Stimulated activated naive B cell treated with anti-CD40 and anti-IgM and Interleukin-4, amounts not matched to agents 10 μg/mL and 1 μg/mL and 100 μg/mL, for 72 hours (primary cell): ENCODE measurements around the gene SCRN3.

Experiments
- ATAC-seq, 2 donors: fragments of 150-1000 bp; cut with Tn5 transposase; replicated peaks; 2 replicates each; pipeline ENCODE4 v1.10.0; 2021; ENCODE audit warnings: moderate library complexity in 1 of 2
- DNase-seq: peaks from one replicate; pipeline ENCODE4 v3.0.0; 2021
- H3K27ac Mint-ChIP-seq: one replicate; pipeline ENCODE4 v1.8.0; 2022; ENCODE audit warnings: mild to moderate bottlenecking, mixed read lengths
- H3K27me3 Mint-ChIP-seq, 2 donors: one replicate each; pipeline ENCODE4 v1.8.0; 2022; ENCODE audit warnings: mixed read lengths in 2 of 2
- H3K36me3 Mint-ChIP-seq, 2 donors: one replicate each; pipeline ENCODE4 v1.8.0; 2022; ENCODE audit warnings: mixed read lengths in 2 of 2, mild to moderate bottlenecking in 1 of 2
- H3K4me1 Mint-ChIP-seq, 2 donors: one replicate each; pipeline ENCODE4 v1.8.0; 2022; ENCODE audit warnings: mixed read lengths in 2 of 2, mild to moderate bottlenecking in 1 of 2
- H3K4me3 Mint-ChIP-seq, 2 donors: one replicate each; pipeline ENCODE4 v1.8.0; 2022; ENCODE audit warnings: mild to moderate bottlenecking in 2 of 2, mixed read lengths in 2 of 2, moderate library complexity in 1 of 2
- H3K9me3 Mint-ChIP-seq, 2 donors: one replicate each; pipeline ENCODE4 v1.8.0; 2022; ENCODE audit warnings: mixed read lengths in 2 of 2, mild to moderate bottlenecking in 1 of 2

The SCRN3 gene

GRCh38 chr2:174438146-174438886 lies 42.8 kb downstream of the SCRN3 start:
- ATAC-seq (no peak), DNase-seq (no peak)
- H3K4me3 Mint-ChIP-seq = no peak overlapping the region
- H3K9me3 Mint-ChIP-seq = no peaks in the 10 kb centered on the region
- H3K27ac Mint-ChIP-seq = no peak overlapping the region
- H3K4me1 Mint-ChIP-seq = no peaks in the 10 kb centered on the region
- peaks cover 5 to 7% of the 10 kb centered on the region in 2 donors for H3K36me3 Mint-ChIP-seq
- H3K27me3 Mint-ChIP-seq = no peaks in the 10 kb centered on the region

- H3K4me3 Mint-ChIP-seq = no peak overlapping the region
- no peaks in the 10 kb centered on the region for H3K9me3 Mint-ChIP-seq
- DNase-seq (no peak), ATAC-seq (no peak)
- H3K27me3 Mint-ChIP-seq = no peaks in the 10 kb centered on the region
- no peak overlapping the region for H3K27ac Mint-ChIP-seq
- peaks cover 5 to 6% of the 10 kb centered on the region in 2 donors for H3K36me3 Mint-ChIP-seq
- H3K4me1 Mint-ChIP-seq = no peaks in the 10 kb centered on the region
These were observed 43.8 kb downstream of the SCRN3 start for GRCh38 chr2:174439323-174439722.

- Mint-ChIP-seq H3K27me3 (no peaks in the 10 kb centered on the region), H3K27ac (no peak overlapping the region), H3K9me3 (no peaks in the 10 kb centered on the region), H3K4me1 (no peaks in the 10 kb centered on the region), H3K4me3 (no peak overlapping the region), H3K36me3 (peaks cover 8 to 10% of the 10 kb centered on the region in 2 donors)
- ATAC-seq (no peak), DNase-seq (no peak)
These were observed 44.4 kb downstream of the SCRN3 start for GRCh38 chr2:174439950-174440349.

- no peak for DNase-seq
- Mint-ChIP-seq H3K36me3 (peaks cover 8% of the 10 kb centered on the region in 2 donors), H3K4me3 (no peak overlapping the region), H3K27ac (no peak overlapping the region), H3K9me3 (no peaks in the 10 kb centered on the region), H3K4me1 (no peaks in the 10 kb centered on the region), H3K27me3 (no peaks in the 10 kb centered on the region)
- no peak for ATAC-seq
These were observed 47.3 kb downstream of the SCRN3 start for GRCh38 chr2:174442546-174443510.

DNA sequence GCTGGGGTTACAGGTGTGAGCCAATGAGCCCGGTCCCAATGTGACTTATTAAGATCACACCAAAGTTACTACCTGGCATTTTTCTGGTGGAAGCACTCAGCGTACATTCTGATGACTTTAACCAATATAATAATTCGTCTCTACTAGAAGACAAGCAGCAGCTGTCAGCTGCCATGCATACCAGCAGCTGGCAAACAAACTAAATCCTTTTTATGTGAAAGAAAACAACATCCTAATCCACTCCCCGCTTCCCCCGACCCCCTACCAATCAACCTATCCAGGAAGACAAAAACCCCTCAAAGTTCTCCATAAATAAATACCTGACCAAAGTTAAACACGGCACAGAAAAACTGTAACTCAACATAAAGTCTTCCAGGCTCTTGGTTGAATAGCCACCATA lies 49.2 kb downstream of the SCRN3 start:
- H3K9me3 Mint-ChIP-seq = peaks cover 0 to 3% of the 10 kb centered on the region in 2 donors
- H3K4me3 Mint-ChIP-seq = no peak overlapping the region
- no peak overlapping the region for H3K27ac Mint-ChIP-seq
- DNase-seq = no peak
- H3K36me3 Mint-ChIP-seq = peaks cover 12% of the 10 kb centered on the region in 2 donors
- peaks cover 3 to 12% of the 10 kb centered on the region in 2 donors for H3K4me1 Mint-ChIP-seq
- no peaks in the 10 kb centered on the region for H3K27me3 Mint-ChIP-seq
- ATAC-seq = no peak

DNA sequence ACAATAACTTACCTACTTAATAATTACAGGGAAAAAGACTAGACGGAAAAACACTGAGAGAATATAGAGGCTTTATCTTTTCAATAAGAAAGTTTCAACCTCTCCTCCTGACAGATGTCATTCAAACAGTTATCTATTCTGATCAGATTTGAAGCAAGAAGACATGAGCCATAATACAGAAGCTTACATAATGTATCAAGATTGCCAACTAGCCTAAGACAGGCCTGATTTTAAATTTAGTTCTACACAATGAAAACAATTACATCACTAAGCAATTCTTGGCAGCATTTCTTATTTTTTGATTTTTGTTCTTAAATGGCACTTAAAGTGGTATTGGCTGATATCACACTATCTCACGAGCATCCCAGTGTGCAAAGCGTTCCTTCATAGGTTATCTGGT lies 49.7 kb downstream of the SCRN3 start:
- peaks cover 6 to 16% of the 10 kb centered on the region in 2 donors for H3K4me1 Mint-ChIP-seq
- H3K27ac Mint-ChIP-seq = no peak overlapping the region
- peaks cover 12% of the 10 kb centered on the region in 2 donors for H3K36me3 Mint-ChIP-seq
- no peak for DNase-seq
- no peak for ATAC-seq
- H3K4me3 Mint-ChIP-seq = no peak overlapping the region
- H3K9me3 Mint-ChIP-seq = peaks cover 0 to 3% of the 10 kb centered on the region in 2 donors
- no peaks in the 10 kb centered on the region for H3K27me3 Mint-ChIP-seq

- ATAC-seq (no peak), DNase-seq (no peak)
- H3K36me3 Mint-ChIP-seq = peaks cover 10 to 12% of the 10 kb centered on the region in 2 donors
- H3K27ac Mint-ChIP-seq = no peak overlapping the region
- no peaks in the 10 kb centered on the region for H3K27me3 Mint-ChIP-seq
- H3K4me1 Mint-ChIP-seq = peaks cover 7 to 20% of the 10 kb centered on the region in 2 donors
- no peak overlapping the region for H3K4me3 Mint-ChIP-seq
- peaks cover 0 to 3% of the 10 kb centered on the region in 2 donors for H3K9me3 Mint-ChIP-seq
These were observed 51.0 kb downstream of the SCRN3 start for GRCh38 chr2:174446531-174446930.

DNA sequence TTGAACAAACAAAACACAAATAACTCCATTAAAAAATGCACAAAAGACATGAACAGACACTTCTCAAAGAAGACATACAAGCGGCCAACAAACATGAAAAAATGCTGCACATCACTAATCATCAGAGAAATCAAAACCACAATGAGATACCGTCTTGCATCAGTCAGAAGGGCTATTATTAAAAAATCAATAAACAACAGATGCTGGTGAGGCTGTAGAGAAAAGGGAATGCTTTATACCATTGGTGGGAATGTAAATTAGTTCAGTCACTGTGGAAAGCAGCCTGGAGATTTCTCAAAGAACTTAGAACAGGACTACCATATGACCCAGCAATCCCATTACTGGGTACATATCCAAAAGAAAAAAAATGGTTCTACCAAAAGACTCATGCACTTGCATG lies 53.5 kb downstream of the SCRN3 start:
- Mint-ChIP-seq H3K9me3 (peaks cover 0 to 3% of the 10 kb centered on the region in 2 donors), H3K4me1 (peaks cover 9 to 20% of the 10 kb centered on the region in 2 donors), H3K27ac (no peak overlapping the region), H3K27me3 (no peaks in the 10 kb centered on the region), H3K36me3 (peaks cover 10 to 13% of the 10 kb centered on the region in 2 donors), H3K4me3 (no peak overlapping the region)
- DNase-seq (no peak), ATAC-seq (no peak)

- H3K9me3 Mint-ChIP-seq = peaks cover 0 to 5% of the 10 kb centered on the region in 2 donors
- H3K27ac Mint-ChIP-seq = peak overlapping the region; percentile 72
- H3K36me3 Mint-ChIP-seq = peaks cover 5 to 11% of the 10 kb centered on the region in 2 donors
These were observed 54.7 kb downstream of the SCRN3 start for GRCh38 chr2:174450021-174450816.

GRCh38 chr2:174454566-174454965 lies 59.0 kb downstream of the SCRN3 start:
- H3K27ac Mint-ChIP-seq = no peak overlapping the region

More at GRCh38 chr2:174450021-174450816, 54.7 kb downstream of the SCRN3 start:
- Mint-ChIP-seq H3K4me3 (no peak overlapping the region), H3K27me3 (no peaks in the 10 kb centered on the region), H3K4me1 (peaks cover 9 to 20% of the 10 kb centered on the region in 2 donors)
- ATAC-seq (peak in 1 of 2 donors; percentile 36), DNase-seq (no peak)

GRCh38 chr2:174461221-174461620 lies 65.7 kb downstream of the SCRN3 start:
- no peak overlapping the region for H3K4me3 Mint-ChIP-seq
- no peak overlapping the region for H3K27ac Mint-ChIP-seq
- H3K36me3 Mint-ChIP-seq = no peaks in the 10 kb centered on the region
- no peaks in the 10 kb centered on the region for H3K27me3 Mint-ChIP-seq
- no peaks in the 10 kb centered on the region for H3K4me1 Mint-ChIP-seq
- no peak for DNase-seq
- no peaks in the 10 kb centered on the region for H3K9me3 Mint-ChIP-seq
- no peak for ATAC-seq

More at GRCh38 chr2:174454566-174454965, 59.0 kb downstream of the SCRN3 start:
- ATAC-seq (no peak), DNase-seq (no peak)
- H3K4me1 Mint-ChIP-seq = peaks cover 6 to 10% of the 10 kb centered on the region in 2 donors
- H3K9me3 Mint-ChIP-seq = peaks cover 0 to 2% of the 10 kb centered on the region in 2 donors
- no peaks in the 10 kb centered on the region for H3K27me3 Mint-ChIP-seq
- no peak overlapping the region for H3K4me3 Mint-ChIP-seq
- peaks cover 0 to 8% of the 10 kb centered on the region in 2 donors for H3K36me3 Mint-ChIP-seq

DNA sequence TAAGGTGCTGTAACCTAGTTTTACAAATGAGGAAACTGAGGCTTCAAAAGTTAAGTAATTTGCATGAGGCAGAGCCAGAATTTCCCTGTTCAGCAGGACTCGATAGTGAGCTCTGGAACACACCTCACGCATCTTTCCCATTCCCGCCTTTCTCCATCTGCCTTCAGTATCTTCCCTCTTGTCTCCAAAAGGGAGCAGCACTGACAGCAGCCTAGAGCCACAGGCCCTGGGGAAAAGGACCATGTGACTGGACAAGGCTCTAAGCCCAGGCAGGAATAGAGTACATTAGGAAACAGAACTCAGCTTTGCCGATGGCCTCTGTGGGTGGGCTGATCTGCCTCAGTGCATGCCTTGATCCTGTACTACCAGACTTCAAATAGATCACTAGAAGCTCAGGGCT lies 69.8 kb downstream of the SCRN3 start:
- no peaks in the 10 kb centered on the region for H3K36me3 Mint-ChIP-seq
- no peaks in the 10 kb centered on the region for H3K4me1 Mint-ChIP-seq
- H3K27me3 Mint-ChIP-seq = no peaks in the 10 kb centered on the region
- no peak overlapping the region for H3K4me3 Mint-ChIP-seq
- ATAC-seq (no peak), DNase-seq (no peak)
- no peak overlapping the region for H3K27ac Mint-ChIP-seq
- no peaks in the 10 kb centered on the region for H3K9me3 Mint-ChIP-seq

DNA sequence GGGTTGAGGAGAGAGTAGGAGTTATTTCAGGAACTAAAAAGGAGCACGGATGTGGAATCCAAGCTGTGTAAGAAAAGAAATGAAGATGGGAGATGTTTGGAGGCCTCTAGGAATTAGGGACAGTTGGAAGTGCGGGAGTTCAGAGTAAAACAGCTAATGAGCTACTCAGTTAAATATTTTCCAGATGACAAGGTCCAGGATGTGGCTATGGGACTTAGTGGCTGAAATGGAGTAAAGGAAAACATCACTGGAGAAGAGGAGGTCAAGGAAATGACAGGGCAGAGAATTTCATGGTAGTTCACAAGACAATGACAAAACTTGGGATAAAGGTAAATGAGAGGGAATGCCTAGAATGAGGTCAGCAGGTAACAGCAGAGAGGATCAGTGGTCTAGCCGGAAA lies 78.3 kb downstream of the SCRN3 start:
- Mint-ChIP-seq H3K27me3 (no peaks in the 10 kb centered on the region), H3K27ac (no peak overlapping the region), H3K4me1 (no peaks in the 10 kb centered on the region), H3K36me3 (peaks cover 0 to 3% of the 10 kb centered on the region in 2 donors), H3K4me3 (no peak overlapping the region), H3K9me3 (no peaks in the 10 kb centered on the region)
- DNase-seq = no peak
- no peak for ATAC-seq

DNA sequence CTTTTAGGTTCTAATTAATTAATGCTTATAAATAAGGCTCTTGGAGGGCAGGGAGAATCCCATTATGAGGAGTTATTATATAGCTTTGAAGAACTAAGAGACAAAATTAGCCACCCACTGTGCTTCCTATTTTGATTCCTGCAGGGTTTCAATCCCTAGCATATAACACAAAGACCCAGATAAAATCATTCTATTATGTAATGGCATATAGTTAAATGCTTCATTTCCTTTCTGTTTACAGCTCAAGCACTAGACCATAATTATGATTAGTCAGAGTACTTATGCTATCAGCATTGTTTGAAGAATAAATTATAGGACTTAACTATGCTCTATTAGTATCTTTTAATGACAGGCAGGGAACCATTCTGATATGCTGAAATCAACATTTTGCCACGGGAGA lies 82.2 kb downstream of the SCRN3 start:
- ATAC-seq = no peak
- H3K4me3 Mint-ChIP-seq = no peak overlapping the region
- H3K27me3 Mint-ChIP-seq = no peaks in the 10 kb centered on the region
- peaks cover 0 to 7% of the 10 kb centered on the region in 2 donors for H3K36me3 Mint-ChIP-seq
- no peak for DNase-seq
- no peak overlapping the region for H3K27ac Mint-ChIP-seq
- H3K9me3 Mint-ChIP-seq = no peaks in the 10 kb centered on the region
- H3K4me1 Mint-ChIP-seq = no peaks in the 10 kb centered on the region
